Peyer's patch (tissue), 4 donors: ENCODE results near the gene ARAF. TPM values are rescaled to one million over a fixed set of nuclear protein-coding genes. Genes with fewer than 3 reads are reported as not detected.
A peak's percentile ranks its signal among the peaks of the same experiment; 100 is the strongest.
"Not testable (repeated sequence)": the region's sequence is repeated elsewhere in the genome, so short reads cannot be mapped to it uniquely, and the experiment has no call there.

Source experiments
- DNase-seq, 3 donors: peaks; one replicate each; pipeline ENCODE4 v3.0.0-alpha.2; 2017 to 2019
- H3K27ac ChIP-seq, 4 donors: fragments of 200-600 bp; sonication (generic); one replicate each; pipeline ENCODE4 v1.5.1; 2016 to 2019
- H3K27me3 ChIP-seq, 2 donors: fragments of 200-600 bp; sonication (generic); one replicate each; pipeline ENCODE4 v1.5.1; 2019
- H3K36me3 ChIP-seq, 3 donors: fragments of 200-600 bp; sonication (generic); one replicate each; pipeline ENCODE4 v1.5.1; 2016 to 2019
- H3K4me1 ChIP-seq, 4 donors: fragments of 200-600 bp; sonication (generic); one replicate each; pipeline ENCODE4 v1.5.1; 2016 to 2019
- H3K4me3 ChIP-seq, 4 donors: fragments of 200-600 bp; sonication (generic); 1 replicate in 3 of 4; 2 replicates in 1 of 4; pipeline ENCODE4 v1.5.1; 2016 to 2019; ENCODE audit warnings: mild to moderate bottlenecking in 1 of 4
- H3K9me3 ChIP-seq, 4 donors: fragments of 200-600 bp; sonication (generic); one replicate each; pipeline ENCODE4 v1.5.1; 2016 to 2019; ENCODE audit warnings: mild to moderate bottlenecking in 1 of 4
- CTCF ChIP-seq, 6 experiments: fragments of 450-650 bp in 4 of 6; fragments of 200-600 bp in 2 of 6; sonication (generic) in 1 of 6; IDR thresholded peaks; one replicate each; pipeline ENCODE4 v1.5.1; 2017 to 2019; ENCODE audit warnings: antibody characterized with exemption in 6 of 6, mild to moderate bottlenecking in 3 of 6, moderate library complexity in 1 of 6
- POLR2A ChIP-seq, 2 donors: fragments of 450-650 bp; IDR thresholded peaks; one replicate each; pipeline ENCODE4 v1.5.1; 2017; ENCODE audit warnings: antibody characterized with exemption in 2 of 2, mild to moderate bottlenecking in 2 of 2, moderate library complexity in 2 of 2
- total RNA-seq, 4 donors: library from RNA; depleted of rRNA; stranded (reverse); fragments of >200 nt; gene quantifications; one replicate each; pipeline ENCODE4 v1.1.0, GENCODE V29; 2016

ARAF gene
- 10 to 100 TPM; 55.7 to 78.4 (median 72.5) TPM for total RNA-seq

GRCh38 chrX:47560934-47561658, at the start of gene ARAF:
TSS of gene ARAF (plus strand) at chrX:47561205. CDS start at chrX:47562968, 1,763 bp downstream.
- Histone ChIP-seq H3K9me3 (no peaks in the 10 kb centered on the region), H3K27me3 (no peaks in the 10 kb centered on the region), H3K4me1 (no peaks in the 10 kb centered on the region), H3K36me3 (peaks cover 0 to 17% (median 0%) of the 10 kb centered on the region in 3 donors), H3K4me3 (peak within 1 kb of the TSS; percentile 54 to 78 (median 60)), H3K27ac (peak within 1 kb of the TSS; percentile 90 to 94 (median 92))
- TF ChIP-seq POLR2A (IDR thresholded peaks at IDR 0.05) (peak in 1 of 2 donors; percentile 17), CTCF (IDR thresholded peaks at IDR 0.05) (no peak)
- peak; percentile 91 to 98 (median 93) for DNase-seq

- H3K4me3 ChIP-seq, H3K27me3 ChIP-seq, H3K9me3 ChIP-seq, H3K36me3 ChIP-seq, H3K4me1 ChIP-seq, H3K27ac ChIP-seq: not testable (repeated sequence)
- peak in 1 of 3 donors; percentile 18 for DNase-seq
Observed at GRCh38 chrX:47512383-47512782, 48.6 kb upstream of the ARAF start.

GRCh38 chrX:47513034-47513965, 47.7 kb upstream of the ARAF start:
- not testable (repeated sequence) for H3K9me3 ChIP-seq, H3K36me3 ChIP-seq, H3K4me1 ChIP-seq, H3K27me3 ChIP-seq
- Histone ChIP-seq H3K27ac (peak overlapping the region in 1 of 4 donors; percentile 55), H3K4me3 (peak overlapping the region; percentile 26 to 44 (median 30))
- DNase-seq = peak in 1 of 3 donors; percentile 45

GRCh38 chrX:47514533-47515235, 46.3 kb upstream of the ARAF start:
- Histone ChIP-seq H3K27me3 (no peaks in the 10 kb centered on the region), H3K36me3 (no peaks in the 10 kb centered on the region), H3K4me3 (no peak overlapping the region), H3K27ac (no peak overlapping the region), H3K4me1 (no peaks in the 10 kb centered on the region), H3K9me3 (no peaks in the 10 kb centered on the region)
- peak in 1 of 3 donors; percentile 37 for DNase-seq
- TF ChIP-seq CTCF (IDR thresholded peaks at IDR 0.05) = no peak

GRCh38 chrX:47515941-47516665, 44.9 kb upstream of the ARAF start:
- H3K36me3 ChIP-seq = no peaks in the 10 kb centered on the region
- TF ChIP-seq CTCF (IDR thresholded peaks at IDR 0.05) (no peak), POLR2A (IDR thresholded peaks at IDR 0.05) (no peak)
- H3K27ac ChIP-seq = no peak overlapping the region
- no peak overlapping the region for H3K4me3 ChIP-seq
- H3K27me3 ChIP-seq = no peaks in the 10 kb centered on the region
- peak in 1 of 3 donors; percentile 45 for DNase-seq
- no peaks in the 10 kb centered on the region for H3K4me1 ChIP-seq
- no peaks in the 10 kb centered on the region for H3K9me3 ChIP-seq

- H3K9me3 ChIP-seq = no peaks in the 10 kb centered on the region
- H3K27ac ChIP-seq = no peak overlapping the region
- H3K4me3 ChIP-seq = no peak overlapping the region
- peak in 1 of 3 donors; percentile 13 for DNase-seq
- no peaks in the 10 kb centered on the region for H3K27me3 ChIP-seq
- TF ChIP-seq POLR2A (IDR thresholded peaks at IDR 0.05) (no peak), CTCF (IDR thresholded peaks at IDR 0.05) (no peak)
- no peaks in the 10 kb centered on the region for H3K36me3 ChIP-seq
- H3K4me1 ChIP-seq = no peaks in the 10 kb centered on the region
Observed at GRCh38 chrX:47518144-47518543, 42.9 kb upstream of the ARAF start.
